Activated CD4-positive, alpha-beta T cell treated with anti-CD3 and anti-CD28 coated beads, Interleukin-2, amount 50 U/mL, for 16 hours (primary cell): Measurements from ENCODE around the gene TADA2B.
"Not testable (repeated sequence)": the region's sequence is repeated elsewhere in the genome, so short reads cannot be mapped to it uniquely, and the experiment has no call there.

Experiments used
- DNase-seq: peaks from one replicate; pipeline ENCODE4 v3.0.0-alpha.2; 2020

TADA2B gene

DNA sequence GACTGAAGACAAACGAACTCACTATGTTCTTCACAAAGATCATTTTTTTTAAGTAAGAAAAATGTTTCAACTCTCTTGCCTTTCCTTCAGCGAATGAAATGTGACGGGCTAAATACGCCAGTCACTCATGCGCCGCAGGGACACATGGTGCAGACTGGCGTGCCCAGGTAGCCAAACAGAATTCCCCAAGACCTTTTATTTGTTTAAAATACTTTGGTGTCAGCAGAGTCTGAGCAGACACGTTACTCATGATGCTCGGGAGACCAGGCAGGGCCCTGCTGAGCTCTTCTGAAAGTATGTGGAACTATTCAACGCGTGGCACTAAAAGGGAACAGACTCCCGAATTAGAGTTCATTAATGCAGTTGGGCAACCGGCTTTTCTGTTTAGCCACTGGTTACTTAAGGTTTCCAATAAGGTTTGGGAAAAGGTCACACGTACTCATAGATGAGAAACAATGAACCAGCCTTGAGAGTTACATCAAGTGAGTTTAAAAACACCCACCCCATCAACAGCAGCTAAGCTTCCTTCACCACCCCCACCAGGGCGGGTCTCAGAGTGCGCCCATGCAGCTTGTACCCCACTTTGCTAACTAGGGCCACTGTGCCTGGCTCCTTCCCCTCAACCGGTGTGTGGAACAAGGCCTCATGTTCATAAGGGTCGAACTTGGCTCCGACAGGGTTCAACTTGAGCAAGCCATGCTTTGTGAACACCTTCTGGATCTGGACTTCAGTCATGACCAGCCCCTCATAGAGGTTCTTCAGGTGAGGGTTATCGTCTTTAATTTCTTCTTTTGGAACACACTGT lies 17.4 kb downstream of the TADA2B start:
- DNase-seq = no peak

DNA sequence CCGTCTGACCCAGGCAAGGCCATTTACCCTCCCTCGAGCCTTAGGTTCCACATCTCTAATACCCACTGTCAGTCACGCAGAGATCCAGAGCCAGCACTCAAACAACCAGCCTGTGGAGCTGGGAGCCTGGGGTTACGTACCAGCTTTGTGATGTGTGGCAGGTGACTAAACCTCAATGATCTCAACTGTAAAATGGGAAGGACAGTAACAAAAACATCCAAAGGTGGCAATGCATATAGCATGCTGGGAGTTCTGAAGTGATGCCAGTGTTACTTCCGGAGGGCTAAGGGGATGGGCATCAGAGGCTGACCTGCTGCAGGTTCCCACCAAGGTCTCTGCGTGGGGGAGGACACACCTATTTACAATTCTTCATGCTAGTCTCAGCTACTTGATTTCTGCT lies 18.6 kb downstream of the TADA2B start:
- no peak for DNase-seq

DNA sequence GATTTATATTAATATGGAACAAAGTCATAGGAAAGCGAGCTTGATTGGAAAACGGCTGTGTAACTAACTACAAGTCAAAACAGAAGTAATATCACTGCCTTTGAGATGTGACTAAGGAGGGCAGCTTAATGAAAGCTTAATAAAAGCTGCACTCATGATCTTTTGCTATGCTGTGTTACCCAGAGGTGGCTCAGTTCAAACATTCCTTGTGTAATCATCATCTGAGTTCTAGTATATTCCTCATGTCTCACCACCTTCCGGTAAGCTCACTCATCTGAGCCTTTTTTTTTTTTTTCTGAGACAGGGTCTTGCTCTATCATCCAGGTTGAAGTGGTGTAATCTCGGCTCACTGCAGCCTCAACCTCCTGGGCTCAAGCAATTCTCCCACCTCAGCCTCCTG lies 19.6 kb downstream of the TADA2B start:
- no peak for DNase-seq

DNA sequence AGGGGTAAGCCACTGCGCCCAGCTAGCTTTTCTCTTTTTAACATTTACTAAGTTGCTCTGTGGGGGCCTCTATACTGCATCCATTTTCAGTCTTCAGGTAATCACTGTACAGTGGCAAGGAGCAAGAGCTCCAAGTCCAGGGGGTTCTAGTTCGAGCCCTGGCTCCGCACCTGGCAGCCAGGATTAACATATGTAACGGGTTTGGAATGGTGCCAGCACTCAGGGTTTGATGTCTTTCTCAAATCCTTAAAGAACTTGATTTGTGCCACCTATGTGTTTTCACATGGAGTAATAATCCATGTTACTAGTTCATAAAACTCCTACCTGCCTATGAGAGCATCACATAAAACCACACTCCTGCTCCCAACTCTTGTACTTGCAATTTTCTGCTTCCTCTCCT lies 20.2 kb downstream of the TADA2B start:
- DNase-seq = no peak

DNA sequence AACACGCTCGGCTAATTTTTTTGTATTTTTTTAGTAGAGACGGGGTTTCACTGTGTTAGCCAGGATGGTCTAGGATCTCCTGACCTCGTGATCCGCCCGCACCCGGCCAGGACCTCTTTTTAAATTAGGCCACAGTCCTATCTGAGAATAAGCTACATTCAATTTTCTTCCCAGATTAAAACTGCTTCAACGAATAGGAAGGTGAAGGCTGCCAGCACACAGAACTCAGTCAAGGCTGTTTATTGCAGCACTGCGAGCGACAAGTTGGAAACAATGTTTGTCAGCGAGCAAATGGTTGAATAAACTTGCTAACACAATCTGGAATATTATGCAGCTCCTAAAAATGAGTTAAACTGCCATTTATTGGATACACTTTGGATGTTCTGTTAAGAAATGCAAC lies 22.8 kb downstream of the TADA2B start:
- DNase-seq = no peak

DNA sequence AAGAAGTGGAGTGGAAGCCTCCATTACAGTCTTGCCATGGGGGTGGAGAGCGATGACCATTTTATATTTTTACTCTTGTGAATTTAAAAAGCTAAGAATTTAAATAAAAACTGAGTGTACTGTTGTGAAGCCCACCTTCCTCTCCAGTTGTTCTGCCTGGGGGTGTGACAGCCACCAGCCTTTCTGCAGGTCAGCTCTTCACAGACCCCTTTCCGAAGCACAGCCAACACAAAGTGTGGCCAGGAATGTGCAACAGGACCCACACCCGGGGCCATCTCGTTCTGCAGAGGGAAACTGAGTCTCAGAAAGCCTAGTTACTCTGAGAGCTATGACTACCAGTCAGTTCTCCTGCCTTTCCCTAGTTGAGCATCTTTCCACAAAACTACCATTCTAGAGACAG lies 23.3 kb downstream of the TADA2B start:
- DNase-seq = no peak

DNA sequence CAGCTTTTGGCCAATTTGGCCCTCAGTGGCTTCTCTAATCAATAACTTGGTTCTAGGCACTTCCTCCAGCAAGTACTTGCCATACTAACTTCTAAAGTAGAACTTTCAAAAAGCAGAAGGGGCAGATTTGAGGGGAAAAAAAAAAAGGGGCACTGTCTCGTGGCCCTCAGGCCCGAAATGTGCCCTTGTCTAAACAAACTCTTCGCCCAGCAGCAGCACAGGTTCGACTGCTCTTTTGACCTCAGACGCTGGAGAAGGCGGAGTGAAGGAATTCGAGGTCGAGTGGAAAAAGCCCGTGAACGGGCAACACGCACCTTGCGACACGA lies 23.9 kb downstream of the TADA2B start:
- DNase-seq = no peak

DNA sequence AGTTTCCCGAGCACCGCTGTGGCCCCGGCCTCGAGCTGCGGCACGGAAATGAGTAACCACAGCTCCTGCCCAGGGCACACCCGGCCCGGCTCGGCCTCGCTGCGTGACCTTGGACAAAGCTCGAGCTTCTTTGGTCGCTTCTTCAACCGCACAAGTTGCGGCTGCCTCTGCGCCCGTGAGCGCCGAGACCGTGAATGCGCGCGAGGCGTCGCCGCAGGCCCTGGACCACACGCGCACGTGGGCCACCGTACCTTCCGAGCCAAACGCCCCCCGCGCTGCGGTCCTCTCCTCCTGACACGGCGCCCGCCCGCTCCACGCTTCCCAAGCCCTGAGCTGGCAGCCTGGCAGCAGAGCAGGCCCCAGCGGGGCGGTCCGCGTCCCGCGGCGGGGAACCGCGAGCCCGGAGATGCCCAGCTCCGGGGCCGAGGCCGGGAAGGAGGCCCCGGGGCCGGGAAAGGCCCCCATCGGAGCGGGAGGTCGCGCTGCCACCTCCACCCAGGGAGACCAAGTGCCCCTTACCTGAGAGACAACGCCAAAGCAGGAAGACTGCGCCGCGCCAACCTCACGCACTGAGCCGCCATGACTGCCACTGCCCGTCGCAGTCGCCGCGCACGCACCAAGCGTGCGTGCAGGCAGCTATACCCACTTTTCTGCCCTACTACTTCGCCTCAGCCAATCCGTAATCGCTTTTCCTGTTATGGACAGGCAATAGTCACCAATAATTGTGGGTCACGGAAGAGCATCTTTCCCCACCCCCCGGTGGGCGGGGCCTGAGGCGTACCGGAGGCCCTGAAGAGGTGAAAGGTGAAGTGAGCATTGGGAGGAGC lies 24.5 kb downstream of the TADA2B start, which contains the start of gene GRPEL1:
Gene GRPEL1 (minus strand): TSS at position 613 of the 827 bp plus-strand sequence. CDS start 32 bp downstream, at position 581.
- peak; percentile 100 for DNase-seq

DNA sequence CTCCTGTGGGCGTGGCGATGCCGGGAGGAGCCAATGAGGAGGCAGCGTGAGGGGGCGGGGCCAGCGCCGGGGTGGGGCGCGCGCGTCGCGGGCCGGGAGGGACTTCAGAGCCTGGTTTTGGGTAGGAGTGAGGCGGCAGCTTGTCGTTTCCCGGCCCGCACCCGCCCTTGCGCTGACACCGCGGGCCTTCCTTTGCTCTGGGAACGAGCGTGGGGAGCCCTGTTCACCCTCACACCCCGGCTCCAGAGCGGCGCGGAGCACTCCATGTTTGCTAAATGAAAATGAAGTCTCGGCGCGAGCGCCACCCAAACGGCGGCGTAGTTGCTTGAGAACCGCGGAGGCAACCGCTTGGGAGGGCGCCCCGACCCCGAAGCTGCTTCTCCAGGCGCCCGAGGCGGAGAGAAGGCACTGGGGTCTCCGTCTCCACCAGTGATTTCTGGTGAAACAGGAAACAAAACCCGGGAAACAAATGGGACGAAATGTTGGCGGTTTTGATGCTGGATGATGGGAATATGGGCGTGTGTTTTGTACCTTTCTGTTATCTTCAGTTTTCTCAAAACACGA lies 25.2 kb downstream of the TADA2B start:
- DNase-seq = no peak

DNA sequence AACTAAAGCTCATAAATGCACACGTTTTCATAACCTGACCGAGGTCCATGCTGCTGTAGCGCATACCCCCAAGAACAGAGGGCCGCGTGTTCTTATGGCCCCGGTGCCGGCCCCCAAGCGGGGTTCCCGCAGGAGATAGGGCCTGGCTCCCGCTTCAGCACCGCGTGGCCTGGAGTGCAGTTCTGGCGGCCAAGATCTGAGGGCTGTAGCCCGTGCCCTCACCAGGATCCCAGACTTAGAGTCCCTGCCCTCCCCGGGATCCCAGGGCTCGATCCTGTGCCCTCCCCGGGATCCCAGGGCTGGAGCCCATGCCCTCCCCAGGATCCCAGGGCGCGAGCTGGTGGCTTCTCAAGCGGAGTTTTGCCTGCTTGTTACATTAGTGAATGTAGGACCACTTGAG lies 25.7 kb downstream of the TADA2B start:
- DNase-seq = no peak

DNA sequence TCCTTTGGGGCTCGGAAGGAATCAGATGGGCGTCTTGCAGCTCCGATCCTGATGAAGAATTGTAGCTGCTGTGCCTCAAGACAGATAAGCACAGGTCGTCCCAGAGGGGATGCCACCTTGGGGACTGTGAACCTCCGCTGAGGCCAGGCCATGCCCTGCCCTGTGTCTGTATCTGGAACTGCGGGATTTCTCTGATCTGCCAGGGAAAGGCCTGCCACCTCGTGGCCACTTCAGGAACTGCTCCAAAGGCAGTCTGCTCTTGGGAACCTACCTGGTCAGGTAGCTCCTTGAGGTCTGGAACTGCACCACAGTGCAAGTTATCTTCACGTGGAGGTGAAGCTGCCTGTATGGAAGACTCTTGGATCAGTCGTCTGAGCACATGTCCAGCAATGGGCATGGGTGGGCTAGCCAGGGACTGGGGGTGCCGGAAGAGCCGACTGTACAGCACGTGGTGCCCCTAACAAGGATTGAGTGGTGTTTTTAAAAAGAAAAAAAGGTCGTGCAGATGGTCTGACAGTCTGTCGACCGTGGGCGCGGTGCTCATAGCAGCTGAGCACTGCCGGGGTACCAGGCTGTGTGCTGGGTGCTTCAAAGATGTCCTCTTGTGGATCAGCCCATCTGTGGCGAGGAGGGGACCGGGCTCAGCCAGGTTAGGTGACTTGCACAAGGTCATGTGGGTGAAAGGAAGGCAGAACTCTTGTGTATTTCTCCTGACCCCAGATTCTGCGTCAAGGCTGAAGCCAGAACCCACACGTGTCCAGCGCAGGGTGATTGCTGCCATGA lies 27.7 kb downstream of the TADA2B start:
- peak; percentile 88 for DNase-seq

DNA sequence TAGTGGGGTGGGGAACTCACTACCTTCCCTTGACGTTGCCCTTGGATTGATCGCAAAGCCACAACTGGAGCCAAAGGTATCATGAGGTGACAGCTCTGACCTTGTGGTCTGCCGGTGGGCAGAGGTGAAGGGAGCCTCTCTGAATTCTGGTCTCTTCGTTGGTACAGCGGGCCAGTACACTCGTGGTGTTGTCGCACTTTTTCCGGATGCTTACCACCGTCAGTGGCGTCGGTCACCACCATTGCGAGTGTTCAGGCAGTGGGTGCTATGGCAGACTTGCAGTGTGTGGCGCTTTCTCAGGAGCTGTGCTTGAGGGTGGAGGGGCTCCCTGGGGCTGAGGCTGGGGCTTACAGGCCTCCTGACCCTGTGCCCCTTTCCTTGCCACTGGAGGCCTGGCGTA lies 29.9 kb downstream of the TADA2B start:
- no peak for DNase-seq

DNA sequence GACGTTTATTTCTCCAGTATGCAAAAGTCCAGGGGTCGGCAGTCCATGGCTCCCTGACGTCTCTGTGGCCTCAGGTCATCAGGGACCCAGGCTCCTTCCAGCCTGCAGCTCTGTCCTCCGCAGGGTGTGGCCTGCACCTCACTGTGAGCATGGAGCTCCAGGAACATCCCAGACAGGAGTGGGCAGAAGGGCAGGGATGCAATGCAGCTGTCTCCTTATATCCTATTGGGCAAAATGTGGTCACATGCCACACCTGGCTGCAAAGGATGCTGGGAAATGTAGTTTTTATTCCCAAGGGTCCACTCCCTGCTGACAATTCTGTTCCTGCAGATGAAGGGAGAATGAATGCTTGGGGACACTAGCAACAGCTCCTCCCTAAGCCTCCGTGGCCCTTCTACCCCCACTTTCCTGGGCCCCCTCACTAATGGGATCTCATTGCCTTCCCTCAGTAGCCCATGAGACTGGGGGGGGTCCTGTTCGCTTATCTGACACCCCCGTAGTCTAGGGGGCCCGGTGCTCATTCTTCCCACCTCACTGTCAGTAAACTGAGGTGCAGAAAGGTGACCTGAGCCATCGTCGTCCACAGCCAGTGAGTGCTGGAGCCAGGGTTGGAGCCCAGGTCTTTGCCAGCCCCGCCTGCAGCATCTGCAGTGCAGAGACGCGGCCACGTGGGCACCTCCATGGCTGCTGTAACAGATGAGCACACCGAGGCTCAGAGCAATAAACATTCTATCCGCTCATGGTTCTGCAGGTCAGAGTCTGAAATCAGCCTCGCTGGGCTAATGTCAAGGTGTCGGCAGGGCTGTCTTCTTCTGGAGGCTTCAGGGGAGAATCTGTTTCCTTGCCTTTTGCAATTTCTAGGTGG lies 30.6 kb downstream of the TADA2B start:
- DNase-seq = peak; percentile 58

DNA sequence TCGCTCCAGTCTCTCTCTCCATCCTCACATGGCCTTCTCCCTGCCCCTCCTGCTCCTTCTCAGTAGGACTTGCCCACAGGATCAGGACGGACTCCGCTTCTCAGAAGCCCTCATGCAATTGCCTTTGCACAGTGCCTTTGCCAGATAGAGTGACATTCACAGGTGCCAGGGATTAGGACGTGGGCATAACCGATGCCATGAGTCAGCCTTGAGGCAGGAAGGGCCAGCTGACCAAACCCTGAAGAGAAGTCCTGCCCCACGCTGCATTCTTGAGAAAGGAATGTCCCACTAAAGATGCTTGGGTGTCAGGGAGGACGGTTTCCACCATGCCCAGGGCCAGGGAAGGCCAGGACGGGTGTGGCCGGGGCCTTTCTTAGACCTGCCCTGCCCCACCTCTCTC lies 31.3 kb downstream of the TADA2B start:
- no peak for DNase-seq

DNA sequence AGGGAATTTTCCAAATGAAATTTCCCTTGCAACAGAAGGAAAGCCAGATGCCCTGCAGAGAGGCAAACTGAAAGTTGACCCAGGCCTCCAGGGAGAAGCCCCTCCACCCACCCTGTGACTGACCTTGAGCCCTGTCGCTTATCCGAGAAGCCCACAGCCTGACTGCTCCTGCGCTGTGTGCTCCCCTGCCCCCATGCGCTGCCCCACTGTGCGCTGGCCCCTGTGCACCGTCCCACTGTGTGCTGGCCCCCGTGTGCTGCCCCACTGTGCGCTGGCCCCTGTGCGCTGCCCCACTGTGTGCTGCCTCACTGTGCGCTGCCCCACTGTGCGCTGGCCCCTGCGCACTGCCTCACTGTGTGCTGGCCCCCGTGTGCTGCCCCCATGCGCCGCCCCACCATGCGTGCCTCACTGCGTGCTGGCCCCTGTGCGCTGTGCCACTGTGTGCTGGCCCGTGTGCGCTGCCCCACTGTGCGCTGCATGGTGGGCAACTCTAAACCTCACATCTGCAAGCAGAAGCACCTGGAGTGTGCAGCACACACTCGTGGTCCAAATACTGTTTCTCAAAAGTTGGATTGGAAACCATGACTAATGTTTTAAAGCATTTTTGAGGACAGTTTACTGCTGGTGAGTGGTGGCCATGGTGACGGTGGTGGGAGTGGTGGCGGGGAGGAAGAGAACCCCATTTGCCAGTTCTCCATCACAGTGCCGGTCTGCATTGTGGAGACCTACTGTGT lies 33.0 kb downstream of the TADA2B start:
- DNase-seq = no peak

DNA sequence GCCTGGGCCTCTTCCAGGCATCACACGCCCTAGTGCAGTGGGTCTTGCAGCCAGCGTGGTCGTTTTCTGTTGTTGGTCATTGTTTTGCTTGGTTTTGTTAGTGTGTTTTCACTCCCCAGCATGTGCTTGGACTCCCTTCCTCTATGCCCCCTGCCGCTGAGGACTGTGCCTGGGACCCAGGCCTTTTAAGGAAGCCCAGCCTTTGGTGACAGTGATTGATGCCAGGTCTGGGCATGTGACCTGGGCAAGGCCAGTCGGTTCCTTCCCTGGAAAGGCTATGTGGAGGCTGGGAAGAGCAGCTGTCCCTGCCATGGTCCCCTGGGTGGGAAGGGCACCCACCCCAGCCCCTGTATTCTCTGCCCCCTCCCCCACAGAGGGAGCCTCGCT lies 33.5 kb downstream of the TADA2B start:
- no peak for DNase-seq

DNA sequence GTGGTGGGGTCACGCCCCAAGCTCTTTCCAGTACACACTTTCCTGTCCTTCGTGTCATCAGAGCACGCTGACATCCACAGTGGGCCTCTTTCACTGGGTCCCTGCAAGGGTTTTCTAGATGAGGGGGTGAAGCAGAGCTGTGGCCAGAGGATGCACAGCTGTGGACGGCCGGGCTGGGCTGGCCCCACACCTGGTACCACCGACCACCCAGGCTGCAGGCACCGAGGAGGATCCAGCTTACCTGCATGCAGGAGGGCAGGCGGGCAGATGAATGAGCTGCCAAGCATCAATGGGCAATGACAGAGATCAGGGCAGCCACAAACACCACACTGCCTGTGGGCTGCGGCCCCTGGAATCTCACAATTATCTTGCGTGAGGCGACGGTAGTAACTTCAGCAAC lies 34.2 kb downstream of the TADA2B start:
- DNase-seq = no peak

DNA sequence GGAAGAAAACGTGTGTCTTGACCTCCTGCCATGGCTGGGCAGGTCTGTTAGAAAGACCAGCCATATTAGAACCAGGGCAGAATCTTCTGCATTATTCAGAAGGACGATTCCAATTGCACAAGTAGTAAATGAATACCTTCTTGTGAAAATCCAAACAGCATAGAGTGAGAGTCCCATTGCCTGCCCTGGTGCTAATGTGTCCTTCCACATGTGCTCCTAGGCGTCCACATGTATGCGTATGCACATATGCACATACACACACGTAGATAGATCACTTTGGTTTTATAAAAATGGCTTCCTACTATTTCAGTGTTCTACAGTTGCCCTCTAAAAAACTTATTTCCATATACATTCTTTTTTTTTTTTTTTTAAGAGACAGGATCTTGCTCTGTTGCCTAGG lies 34.9 kb downstream of the TADA2B start:
- no peak for DNase-seq

DNA sequence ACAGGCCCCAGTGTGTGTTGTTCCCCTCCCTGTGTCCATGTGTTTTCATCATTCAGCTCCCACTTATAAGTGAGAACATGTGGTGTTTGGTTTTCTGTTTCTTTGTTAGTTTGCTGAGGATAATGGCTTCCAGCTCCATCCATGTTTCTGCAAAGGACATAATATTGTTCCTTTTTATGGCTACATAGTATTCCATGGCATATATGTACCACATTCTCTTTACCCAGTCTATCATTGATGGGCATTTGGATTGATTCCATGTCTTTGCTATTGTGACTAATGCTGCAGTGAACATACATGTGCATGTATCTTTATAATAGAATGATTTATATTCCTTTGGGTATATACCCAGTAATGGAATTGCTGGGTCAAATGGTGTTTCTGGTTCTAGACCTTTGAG lies 36.3 kb downstream of the TADA2B start:
- DNase-seq = not testable (repeated sequence)

DNA sequence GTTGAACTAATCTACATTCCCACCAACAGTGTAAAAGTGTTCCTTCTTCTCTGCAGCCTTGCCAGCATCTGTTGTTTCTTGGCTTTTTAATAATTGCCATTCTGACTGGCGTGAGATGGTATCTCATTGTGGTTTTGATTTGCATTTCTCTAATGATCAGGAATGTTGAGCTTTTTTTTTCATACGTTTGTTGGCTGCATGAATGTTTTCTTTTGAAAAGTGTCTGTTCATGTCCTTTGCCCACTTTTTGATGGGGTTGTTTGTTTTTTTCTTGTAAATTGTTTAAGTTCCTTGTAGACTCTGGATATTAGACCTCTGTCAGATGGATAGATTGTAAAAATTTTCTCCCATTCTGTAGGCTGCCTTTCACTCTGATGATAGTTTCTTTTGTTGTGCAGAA lies 36.7 kb downstream of the TADA2B start:
- not testable (repeated sequence) for DNase-seq
